DND-41 (cell line): Measurements from ENCODE around the gene MBTPS1.

Source experiments
- ATAC-seq: fragments of 200-7000 bp; cut with Tn5 transposase; 3 replicates; pipeline ENCODE4 v1.9.1; 2021; ENCODE audit warnings: low read depth; ENCODE audit not compliant: insufficient read depth
- DNase-seq: peaks from one replicate; pipeline ENCODE4 v3.0.0-alpha.2; 2020
- H2AFZ ChIP-seq: 2 replicates; pipeline ENCODE4 v1.6.0; 2012; ENCODE audit warnings: low read depth, low read length
- H3K27ac ChIP-seq: 2 replicates; pipeline ENCODE4 v1.5.1; 2012; ENCODE audit warnings: low read length, inconsistent platforms
- H3K27me3 ChIP-seq: fragments of 200-600 bp; sonication (generic); 2 replicates; pipeline ENCODE4 v1.6.0; 2012; ENCODE audit warnings: low read length, mild to moderate bottlenecking, inconsistent platforms; ENCODE audit not compliant: insufficient read depth, poor library complexity
- H3K36me3 ChIP-seq: 2 replicates; pipeline ENCODE4 v1.5.1; 2012; ENCODE audit warnings: low read length, inconsistent platforms; ENCODE audit not compliant: insufficient read depth
- H3K4me1 ChIP-seq: 2 replicates; pipeline ENCODE4 v1.5.1; 2012; ENCODE audit warnings: mild to moderate bottlenecking, low read length; ENCODE audit not compliant: insufficient read depth
- H3K4me2 ChIP-seq: 2 replicates; pipeline ENCODE4 v1.6.0; 2012; ENCODE audit warnings: mild to moderate bottlenecking, moderate library complexity, low read length, inconsistent platforms; ENCODE audit not compliant: insufficient read depth
- H3K4me3 ChIP-seq, 2 experiments: fragments of 200-600 bp in 1 of 2; shearing (Covaris generic) in 1 of 2; 2 replicates each; pipeline ENCODE4 v1.5.1; 2012 to 2016; ENCODE audit warnings: inconsistent platforms in 2 of 2, low read length in 2 of 2, mild to moderate bottlenecking in 2 of 2, low read depth in 1 of 2, moderate library complexity in 1 of 2
- H3K79me2 ChIP-seq: 2 replicates; pipeline ENCODE4 v1.6.0; 2012; ENCODE audit warnings: low read length, inconsistent platforms; ENCODE audit not compliant: insufficient read depth
- H3K9ac ChIP-seq: 2 replicates; pipeline ENCODE4 v1.6.0; 2012; ENCODE audit warnings: low read depth, mild to moderate bottlenecking, inconsistent platforms, low read length, moderate library complexity
- H3K9me3 ChIP-seq: 2 replicates; pipeline ENCODE4 v1.5.1; 2012; ENCODE audit warnings: low read length, moderate library complexity, mild to moderate bottlenecking, inconsistent platforms; ENCODE audit not compliant: insufficient read depth, severe bottlenecking
- H4K20me1 ChIP-seq: 2 replicates; pipeline ENCODE4 v1.6.0; 2012; ENCODE audit warnings: low read length; ENCODE audit not compliant: insufficient read depth
- CTCF ChIP-seq: IDR thresholded peaks from 2 replicates; pipeline ENCODE4 v1.5.1; 2012; ENCODE audit warnings: borderline replicate concordance, low read length, moderate library complexity, mild to moderate bottlenecking; ENCODE audit not compliant: poor library complexity, severe bottlenecking; ENCODE audit errors: extremely low read depth
- EZH2 ChIP-seq: IDR thresholded peaks from 3 replicates; pipeline ENCODE4 v1.6.1; 2012; ENCODE audit warnings: borderline replicate concordance, low read depth, mild to moderate bottlenecking, moderate library complexity, low read length, inconsistent platforms; ENCODE audit not compliant: severe bottlenecking

Gene MBTPS1

GRCh38 chr16:84138824-84139627 is 22.3 kb upstream of the MBTPS1 start:
- Histone ChIP-seq H3K27ac (peak overlapping the region; percentile 86), H3K4me1 (peaks cover 81% of the 10 kb centered on the region), H4K20me1 (peaks cover 55% of the 10 kb centered on the region), H3K4me3 (peak overlapping the region in 1 of 2 experiments; percentile 37; a peak in 2 of 4 replicates), H3K9ac (peak overlapping the region; percentile 47), H3K9me3 (no peaks in the 10 kb centered on the region), H3K36me3 (peaks cover 9% of the 10 kb centered on the region), H3K4me2 (peak overlapping the region; percentile 61), H3K27me3 (no peaks in the 10 kb centered on the region), H3K79me2 (peaks cover 95% of the 10 kb centered on the region), H2AFZ (no peak overlapping the region)
- ATAC-seq: peak; percentile 84
- no peak for TF ChIP-seq CTCF
- TF ChIP-seq EZH2: no peak
- peak; percentile 57 for DNase-seq

- Histone ChIP-seq H3K79me2 (peaks cover 95% of the 10 kb centered on the region), H3K9ac (peak overlapping the region; percentile 47; the same call in 1 of the 2 replicates)
Measured at GRCh38 chr16:84138500-84138823, 21.7 kb upstream of the MBTPS1 start.

GRCh38 chr16:84137769-84138357 is 21.1 kb upstream of the MBTPS1 start:
- Histone ChIP-seq H3K79me2 (peaks cover 95% of the 10 kb centered on the region), H3K4me3 (no peak overlapping the region), H3K4me2 (no peak overlapping the region), H3K9ac (peak overlapping the region; percentile 4; the same call in 1 of the 2 replicates), H4K20me1 (peaks cover 51% of the 10 kb centered on the region), H3K36me3 (peaks cover 9% of the 10 kb centered on the region), H2AFZ (no peak overlapping the region), H3K4me1 (peaks cover 70% of the 10 kb centered on the region), H3K27me3 (no peaks in the 10 kb centered on the region), H3K9me3 (no peaks in the 10 kb centered on the region), H3K27ac (peak overlapping the region; percentile 57)
- no peak for DNase-seq
- TF ChIP-seq EZH2: no peak
- TF ChIP-seq CTCF: no peak
- no peak for ATAC-seq

More at GRCh38 chr16:84138500-84138823, 21.7 kb upstream of the MBTPS1 start:
- Histone ChIP-seq H3K27ac (peak overlapping the region; percentile 86), H3K4me1 (peaks cover 76% of the 10 kb centered on the region), H3K36me3 (peaks cover 9% of the 10 kb centered on the region), H3K4me3 (no peak overlapping the region), H3K27me3 (no peaks in the 10 kb centered on the region), H2AFZ (no peak overlapping the region), H4K20me1 (peaks cover 51% of the 10 kb centered on the region), H3K4me2 (peak overlapping the region; percentile 61), H3K9me3 (no peaks in the 10 kb centered on the region)
- no peak for ATAC-seq
- DNase-seq: no peak
- TF ChIP-seq EZH2 (no peak), CTCF (no peak)
